ENCODE data around the gene CROCC. TPM values are rescaled to one million over a fixed set of nuclear protein-coding genes. Genes with fewer than 3 reads are reported as not detected.
"Not testable (repeated sequence)": the region's sequence is repeated elsewhere in the genome, so short reads cannot be mapped to it uniquely, and the experiment has no call there.

The CROCC gene
- total and polyA plus RNA-seq, 2 donors from 2014 or later: 10.6 to 30.5 TPM

GRCh38 chr1:16900751-16901150 lies 21.0 kb upstream of the CROCC start:
- H3K27ac ChIP-seq (ENCODE audit: low read depth in 2 of 2, low read length in 2 of 2): no peak overlapping the region
- no peak overlapping the region for H3K9ac ChIP-seq (ENCODE audit: low read length in 3 of 3)
- intact Hi-C loops (cut with DNase I): no loop called here
- FAIRE-seq (no peak), DNase-seq (no peak)
- H3K9me3 ChIP-seq (ENCODE audit: control insufficient read depth in 2 of 3, insufficient read depth in 1 of 3, low read length in 3 of 3): peaks cover 0 to 4% (median 0%) of the 10 kb centered on the region in 3 donors
- no peaks in the 10 kb centered on the region for H3K27me3 ChIP-seq (ENCODE audit: control insufficient read depth, insufficient read depth, low read length)
- no peak for TF ChIP-seq CTCF (IDR thresholded peaks at IDR 0.05; ENCODE audit: borderline replicate concordance, extremely low read depth, insufficient read depth)
- H3K36me3 ChIP-seq (ENCODE audit: control insufficient read depth in 2 of 3, insufficient read depth in 3 of 3, low read length in 3 of 3): no peaks in the 10 kb centered on the region
- H3K4me3 ChIP-seq (ENCODE audit: low read length in 3 of 3): no peak overlapping the region
- peaks cover 0 to 17% (median 11%) of the 10 kb centered on the region in 3 donors for H3K4me1 ChIP-seq (ENCODE audit: control insufficient read depth in 2 of 3, insufficient read depth in 2 of 3, low read depth in 1 of 3, low read length in 3 of 3)

- H3K9me3 ChIP-seq (ENCODE audit: control insufficient read depth in 2 of 3, insufficient read depth in 1 of 3, low read length in 3 of 3); DNase-seq; H3K27ac ChIP-seq (ENCODE audit: low read depth in 2 of 2, low read length in 2 of 2); H3K36me3 ChIP-seq (ENCODE audit: control insufficient read depth in 2 of 3, insufficient read depth in 3 of 3, low read length in 3 of 3); H3K27me3 ChIP-seq (ENCODE audit: control insufficient read depth, insufficient read depth, low read length); intact Hi-C loops (cut with DNase I); H3K4me3 ChIP-seq (ENCODE audit: low read length in 3 of 3); H3K9ac ChIP-seq (ENCODE audit: low read length in 3 of 3); FAIRE-seq: not testable (repeated sequence)
- H3K4me1 ChIP-seq (ENCODE audit: control insufficient read depth in 2 of 3, insufficient read depth in 2 of 3, low read depth in 1 of 3, low read length in 3 of 3): peaks cover 0 to 22% (median 17%) of the 10 kb centered on the region in 3 donors
Observed at GRCh38 chr1:16901371-16901770, 20.4 kb upstream of the CROCC start.

- DNase-seq (no peak), FAIRE-seq (no peak)
- H3K27ac ChIP-seq (ENCODE audit: low read depth in 2 of 2, low read length in 2 of 2): no peak overlapping the region
- H3K4me1 ChIP-seq (ENCODE audit: control insufficient read depth in 2 of 3, insufficient read depth in 2 of 3, low read depth in 1 of 3, low read length in 3 of 3): peaks cover 0 to 20% (median 13%) of the 10 kb centered on the region in 3 donors
- no peak for TF ChIP-seq CTCF (IDR thresholded peaks at IDR 0.05; ENCODE audit: borderline replicate concordance, extremely low read depth, insufficient read depth)
- H3K9me3 ChIP-seq (ENCODE audit: control insufficient read depth in 2 of 3, insufficient read depth in 1 of 3, low read length in 3 of 3): peaks cover 0 to 8% (median 0%) of the 10 kb centered on the region in 3 donors
- H3K4me3 ChIP-seq (ENCODE audit: low read length in 3 of 3): no peak overlapping the region
- no peaks in the 10 kb centered on the region for H3K36me3 ChIP-seq (ENCODE audit: control insufficient read depth in 2 of 3, insufficient read depth in 3 of 3, low read length in 3 of 3)
- peak overlapping the region in 1 of 3 donors; percentile 86 for H3K9ac ChIP-seq (ENCODE audit: low read length in 3 of 3)
- H3K27me3 ChIP-seq (ENCODE audit: control insufficient read depth, insufficient read depth, low read length): no peaks in the 10 kb centered on the region
- intact Hi-C loops (cut with DNase I): no loop called here
Observed at GRCh38 chr1:16903054-16903453, 18.7 kb upstream of the CROCC start.

- Histone ChIP-seq H3K9ac (ENCODE audit: low read length in 3 of 3) (peak overlapping the region; percentile 44 to 86 (median 71)), H3K9me3 (ENCODE audit: control insufficient read depth in 2 of 3, insufficient read depth in 1 of 3, low read length in 3 of 3) (peaks cover 0 to 8% (median 0%) of the 10 kb centered on the region in 3 donors), H3K4me3 (ENCODE audit: low read length in 3 of 3) (peak overlapping the region; percentile 56 to 94 (median 70)), H3K4me1 (ENCODE audit: control insufficient read depth in 2 of 3, insufficient read depth in 2 of 3, low read depth in 1 of 3, low read length in 3 of 3) (peaks cover 0 to 21% (median 13%) of the 10 kb centered on the region in 3 donors), H3K27ac (ENCODE audit: low read depth in 2 of 2, low read length in 2 of 2) (peak overlapping the region; percentile 100), H3K27me3 (ENCODE audit: control insufficient read depth, insufficient read depth, low read length) (no peaks in the 10 kb centered on the region), H3K36me3 (ENCODE audit: control insufficient read depth in 2 of 3, insufficient read depth in 3 of 3, low read length in 3 of 3) (no peaks in the 10 kb centered on the region)
- FAIRE-seq (no peak), DNase-seq (no peak)
- intact Hi-C loops (cut with DNase I): no loop called here
- TF ChIP-seq CTCF (IDR thresholded peaks at IDR 0.05; ENCODE audit: borderline replicate concordance, extremely low read depth, insufficient read depth): no peak
Observed at GRCh38 chr1:16903458-16903796, 18.3 kb upstream of the CROCC start.

All from kidney (tissue), 14 donors.